ENCODE data around the gene MTHFD1L.

MTHFD1L gene

DNA sequence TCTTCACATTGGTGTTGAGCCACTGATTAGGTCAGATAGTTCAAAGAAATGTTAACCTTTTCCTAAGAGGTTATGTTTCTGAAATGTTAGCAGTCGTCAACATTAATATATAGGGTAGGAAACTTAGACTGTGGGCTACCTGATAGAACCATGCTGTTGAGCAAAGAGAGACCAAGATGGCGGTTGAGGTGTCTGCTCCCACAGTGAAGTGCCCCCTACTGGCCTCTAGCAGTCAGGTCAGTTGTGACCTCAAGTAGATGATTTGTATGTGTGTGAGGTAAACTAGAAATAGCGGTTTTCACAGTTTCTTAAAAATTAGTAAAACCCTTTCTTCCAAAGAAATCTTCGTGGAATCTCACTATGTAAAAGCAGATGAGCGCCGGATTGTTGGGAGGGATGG lies 40.3 kb downstream of the MTHFD1L start:
- no peak for DNase-seq
- no peaks in the 10 kb centered on the region for H3K9me3 ChIP-seq (ENCODE audit: insufficient read depth, low read length, severe bottlenecking)
- H2AFZ ChIP-seq (ENCODE audit: low read depth, low read length): no peak overlapping the region
- H3K4me2 ChIP-seq (ENCODE audit: insufficient read depth, low read length): no peak overlapping the region
- H4K20me1 ChIP-seq (ENCODE audit: insufficient read depth, low read length): no peaks in the 10 kb centered on the region; the same call in 1 of the 2 replicates
- no peak for ATAC-seq (ENCODE audit: insufficient read depth, low read depth)
- no peaks in the 10 kb centered on the region for H3K4me1 ChIP-seq (ENCODE audit: insufficient read depth, low read length)
- peaks cover 2% of the 10 kb centered on the region; the same call in 1 of the 2 replicates for H3K79me2 ChIP-seq (ENCODE audit: insufficient read depth, low read length)
- no peak overlapping the region for H3K4me3 ChIP-seq (ENCODE audit: low read depth in 1 of 2, low read length in 2 of 2)
- H3K27me3 ChIP-seq (ENCODE audit: insufficient read depth, low read length, poor library complexity): no peaks in the 10 kb centered on the region
- H3K9ac ChIP-seq (ENCODE audit: low read depth, low read length): no peak overlapping the region
- peaks cover 58% of the 10 kb centered on the region for H3K36me3 ChIP-seq (ENCODE audit: insufficient read depth, low read length)
- TF ChIP-seq, protein P1, sequence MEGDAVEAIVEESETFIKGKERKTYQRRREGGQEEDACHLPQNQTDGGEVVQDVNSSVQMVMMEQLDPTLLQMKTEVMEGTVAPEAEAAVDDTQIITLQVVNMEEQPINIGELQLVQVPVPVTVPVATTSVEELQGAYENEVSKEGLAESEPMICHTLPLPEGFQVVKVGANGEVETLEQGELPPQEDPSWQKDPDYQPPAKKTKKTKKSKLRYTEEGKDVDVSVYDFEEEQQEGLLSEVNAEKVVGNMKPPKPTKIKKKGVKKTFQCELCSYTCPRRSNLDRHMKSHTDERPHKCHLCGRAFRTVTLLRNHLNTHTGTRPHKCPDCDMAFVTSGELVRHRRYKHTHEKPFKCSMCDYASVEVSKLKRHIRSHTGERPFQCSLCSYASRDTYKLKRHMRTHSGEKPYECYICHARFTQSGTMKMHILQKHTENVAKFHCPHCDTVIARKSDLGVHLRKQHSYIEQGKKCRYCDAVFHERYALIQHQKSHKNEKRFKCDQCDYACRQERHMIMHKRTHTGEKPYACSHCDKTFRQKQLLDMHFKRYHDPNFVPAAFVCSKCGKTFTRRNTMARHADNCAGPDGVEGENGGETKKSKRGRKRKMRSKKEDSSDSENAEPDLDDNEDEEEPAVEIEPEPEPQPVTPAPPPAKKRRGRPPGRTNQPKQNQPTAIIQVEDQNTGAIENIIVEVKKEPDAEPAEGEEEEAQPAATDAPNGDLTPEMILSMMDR (IDR thresholded peaks at IDR 0.05; ENCODE audit: borderline replicate concordance, extremely low read depth, low read length, poor library complexity, severe bottlenecking): peak; percentile 43
- TF ChIP-seq EZH2 (IDR thresholded peaks at IDR 0.05; ENCODE audit: borderline replicate concordance, low read depth, low read length, severe bottlenecking): no peak
- H3K27ac ChIP-seq (ENCODE audit: low read length): no peak overlapping the region

DNA sequence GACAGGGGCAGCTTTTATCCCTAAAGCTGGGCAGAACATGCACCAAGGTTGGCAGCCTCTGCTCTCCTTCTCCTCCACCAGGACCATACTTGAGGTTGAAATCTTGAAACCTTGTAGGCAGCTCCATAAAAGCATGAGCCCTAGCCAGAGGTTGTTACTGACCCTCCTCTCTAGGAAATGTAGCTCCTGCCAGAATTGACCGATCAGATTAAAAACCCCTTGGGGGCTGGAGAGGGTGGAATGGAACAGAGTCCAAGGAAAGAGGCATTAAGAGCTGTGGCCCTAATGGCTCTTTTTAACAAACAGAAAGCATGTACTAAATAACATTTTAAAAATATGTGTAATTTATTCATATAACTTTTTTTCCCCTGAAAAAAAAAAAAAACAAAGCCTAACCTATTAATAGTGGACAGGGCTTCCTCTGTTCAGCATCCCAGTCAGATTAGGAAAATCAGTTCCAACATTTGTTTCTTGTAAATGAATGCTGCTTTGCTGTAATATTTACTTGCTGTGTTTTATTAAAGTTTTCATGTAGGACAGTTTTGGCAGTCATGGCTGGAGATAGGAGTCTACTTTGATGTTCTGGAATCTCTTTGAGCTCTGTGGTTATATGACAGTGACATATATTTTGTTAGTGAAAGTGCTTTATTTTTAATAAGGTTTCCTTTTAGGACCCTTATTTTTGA lies 41.3 kb downstream of the MTHFD1L start:
- DNase-seq (no peak), ATAC-seq (ENCODE audit: insufficient read depth, low read depth) (no peak)
- no peaks in the 10 kb centered on the region; the same call in 1 of the 2 replicates for H4K20me1 ChIP-seq (ENCODE audit: insufficient read depth, low read length)
- H3K9me3 ChIP-seq (ENCODE audit: insufficient read depth, low read length, severe bottlenecking): no peaks in the 10 kb centered on the region
- peaks cover 65% of the 10 kb centered on the region for H3K36me3 ChIP-seq (ENCODE audit: insufficient read depth, low read length)
- peaks cover 2% of the 10 kb centered on the region; the same call in 1 of the 2 replicates for H3K79me2 ChIP-seq (ENCODE audit: insufficient read depth, low read length)
- no peak overlapping the region for H3K9ac ChIP-seq (ENCODE audit: low read depth, low read length)
- TF ChIP-seq, protein P1 (IDR thresholded peaks at IDR 0.05; ENCODE audit: borderline replicate concordance, extremely low read depth, low read length, poor library complexity, severe bottlenecking): no peak
- no peak for TF ChIP-seq EZH2 (IDR thresholded peaks at IDR 0.05; ENCODE audit: borderline replicate concordance, low read depth, low read length, severe bottlenecking)
- no peak overlapping the region for H3K4me3 ChIP-seq (ENCODE audit: low read depth in 1 of 2, low read length in 2 of 2)
- H3K4me1 ChIP-seq (ENCODE audit: insufficient read depth, low read length): no peaks in the 10 kb centered on the region
- H3K27me3 ChIP-seq (ENCODE audit: insufficient read depth, low read length, poor library complexity): no peaks in the 10 kb centered on the region
- H2AFZ ChIP-seq (ENCODE audit: low read depth, low read length): no peak overlapping the region
- no peak overlapping the region for H3K27ac ChIP-seq (ENCODE audit: low read length)
- no peak overlapping the region for H3K4me2 ChIP-seq (ENCODE audit: insufficient read depth, low read length)

DNA sequence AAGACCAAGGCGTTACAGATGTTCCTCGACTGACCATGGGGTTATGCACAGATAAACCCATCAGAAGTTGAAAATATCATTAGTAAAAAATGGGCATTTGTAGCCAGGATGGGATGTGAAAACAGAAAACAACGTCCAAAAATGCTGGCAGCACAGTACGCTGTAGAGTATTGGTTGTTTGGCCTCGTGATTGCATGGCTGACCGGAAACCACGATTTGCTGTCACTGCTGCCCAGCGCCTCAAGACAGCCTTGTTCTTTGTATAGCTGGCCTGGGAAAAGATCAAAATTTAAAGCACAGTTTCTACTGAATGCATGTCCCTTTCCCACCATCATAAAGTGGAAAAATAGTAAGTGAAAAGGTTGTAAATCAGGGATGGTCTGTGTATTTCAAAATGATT lies 41.9 kb downstream of the MTHFD1L start:
- TF ChIP-seq, protein P1 (IDR thresholded peaks at IDR 0.05; ENCODE audit: borderline replicate concordance, extremely low read depth, low read length, poor library complexity, severe bottlenecking): no peak
- TF ChIP-seq EZH2 (IDR thresholded peaks at IDR 0.05; ENCODE audit: borderline replicate concordance, low read depth, low read length, severe bottlenecking): no peak

More for the DNA sequence above, 41.9 kb downstream of the MTHFD1L start:
- H3K9ac ChIP-seq (ENCODE audit: low read depth, low read length): no peak overlapping the region
- DNase-seq (no peak), ATAC-seq (ENCODE audit: insufficient read depth, low read depth) (no peak)
- H3K4me2 ChIP-seq (ENCODE audit: insufficient read depth, low read length): no peak overlapping the region
- H3K27me3 ChIP-seq (ENCODE audit: insufficient read depth, low read length, poor library complexity): no peaks in the 10 kb centered on the region
- no peaks in the 10 kb centered on the region for H3K9me3 ChIP-seq (ENCODE audit: insufficient read depth, low read length, severe bottlenecking)
- no peak overlapping the region for H2AFZ ChIP-seq (ENCODE audit: low read depth, low read length)
- peaks cover 67% of the 10 kb centered on the region for H3K36me3 ChIP-seq (ENCODE audit: insufficient read depth, low read length)
- H3K4me1 ChIP-seq (ENCODE audit: insufficient read depth, low read length): no peaks in the 10 kb centered on the region
- peaks cover 2% of the 10 kb centered on the region; the same call in 1 of the 2 replicates for H3K79me2 ChIP-seq (ENCODE audit: insufficient read depth, low read length)
- H4K20me1 ChIP-seq (ENCODE audit: insufficient read depth, low read length): no peaks in the 10 kb centered on the region; the same call in 1 of the 2 replicates
- no peak overlapping the region for H3K4me3 ChIP-seq (ENCODE audit: low read depth in 1 of 2, low read length in 2 of 2)
- no peak overlapping the region for H3K27ac ChIP-seq (ENCODE audit: low read length)

Data from DND-41 (cell line).